ENCODE measurements around the gene MRPL12. TPM values are rescaled to one million over a fixed set of nuclear protein-coding genes. Genes with fewer than 3 reads are reported as not detected.

The MRPL12 gene
- total and polyA plus RNA-seq, 2 experiments from 2014 or later: 50.9 to 153 TPM

DNA sequence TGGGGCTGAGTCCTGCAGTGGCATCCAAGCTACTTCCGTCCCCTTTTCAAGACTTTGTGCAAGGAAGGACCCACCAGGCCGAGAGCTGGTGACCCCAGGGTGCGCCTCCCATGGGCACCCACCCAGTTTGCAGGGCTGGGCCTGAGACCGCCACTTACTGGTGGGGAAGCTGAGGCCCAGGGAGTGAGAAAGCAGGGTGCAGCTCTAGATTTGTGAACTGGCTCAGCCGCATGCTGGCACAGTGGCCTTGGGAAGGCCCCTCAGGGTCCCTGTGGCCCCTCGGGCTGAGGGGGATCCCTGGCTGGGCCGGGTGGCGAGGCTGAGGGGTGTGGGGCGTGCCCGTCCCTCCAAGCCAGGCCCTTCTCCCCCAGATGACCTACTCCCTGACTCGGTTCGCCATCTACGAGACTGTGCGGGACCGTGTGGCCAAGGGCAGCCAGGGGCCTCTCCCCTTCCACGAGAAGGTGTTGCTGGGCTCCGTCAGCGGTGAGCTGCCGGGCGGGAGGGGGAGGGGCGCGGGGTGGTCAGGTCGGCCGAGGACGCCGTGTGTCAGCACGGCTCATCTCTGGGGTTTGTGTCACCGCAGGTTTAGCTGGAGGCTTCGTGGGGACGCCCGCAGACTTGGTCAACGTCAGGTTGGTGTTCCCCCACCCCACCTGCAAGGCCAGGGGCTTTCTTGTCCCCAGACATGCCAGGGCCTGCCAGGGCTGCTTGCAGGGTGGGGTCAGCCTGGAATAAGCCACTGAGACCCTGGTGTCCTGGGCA lies 12.1 kb downstream of the MRPL12 start:
- Mint-ChIP-seq H3K4me3 (no peak overlapping the region), H3K4me1 (peaks cover 17% of the 10 kb centered on the region), H3K9me3 (no peaks in the 10 kb centered on the region; the same call in 2 of the 3 replicates), H3K27ac (no peak overlapping the region), H3K36me3 (ENCODE audit: low read depth) (peaks cover 8% of the 10 kb centered on the region), H3K27me3 (ENCODE audit: insufficient read depth, low read depth, poor library complexity) (peaks cover 14% of the 10 kb centered on the region)
- H3K9me2 ChIP-seq (ENCODE audit: insufficient read depth): no peaks in the 10 kb centered on the region
- no peak overlapping the region for H3K4me2 ChIP-seq
- DNase-seq (ENCODE audit: low spot score): no peak
- no peaks in the 10 kb centered on the region for H3K36me3 ChIP-seq (ENCODE audit: insufficient read depth)
- ATAC-seq: no peak
- H3K27ac ChIP-seq (ENCODE audit: low read depth): no peak overlapping the region
- peaks cover 20% of the 10 kb centered on the region; the same call in 1 of the 2 replicates for H3K4me1 ChIP-seq (ENCODE audit: insufficient read depth)
- peaks cover 13% of the 10 kb centered on the region for H3K79me2 ChIP-seq (replicated peaks; ENCODE audit: insufficient read depth)
- TF ChIP-seq, protein P1, sequence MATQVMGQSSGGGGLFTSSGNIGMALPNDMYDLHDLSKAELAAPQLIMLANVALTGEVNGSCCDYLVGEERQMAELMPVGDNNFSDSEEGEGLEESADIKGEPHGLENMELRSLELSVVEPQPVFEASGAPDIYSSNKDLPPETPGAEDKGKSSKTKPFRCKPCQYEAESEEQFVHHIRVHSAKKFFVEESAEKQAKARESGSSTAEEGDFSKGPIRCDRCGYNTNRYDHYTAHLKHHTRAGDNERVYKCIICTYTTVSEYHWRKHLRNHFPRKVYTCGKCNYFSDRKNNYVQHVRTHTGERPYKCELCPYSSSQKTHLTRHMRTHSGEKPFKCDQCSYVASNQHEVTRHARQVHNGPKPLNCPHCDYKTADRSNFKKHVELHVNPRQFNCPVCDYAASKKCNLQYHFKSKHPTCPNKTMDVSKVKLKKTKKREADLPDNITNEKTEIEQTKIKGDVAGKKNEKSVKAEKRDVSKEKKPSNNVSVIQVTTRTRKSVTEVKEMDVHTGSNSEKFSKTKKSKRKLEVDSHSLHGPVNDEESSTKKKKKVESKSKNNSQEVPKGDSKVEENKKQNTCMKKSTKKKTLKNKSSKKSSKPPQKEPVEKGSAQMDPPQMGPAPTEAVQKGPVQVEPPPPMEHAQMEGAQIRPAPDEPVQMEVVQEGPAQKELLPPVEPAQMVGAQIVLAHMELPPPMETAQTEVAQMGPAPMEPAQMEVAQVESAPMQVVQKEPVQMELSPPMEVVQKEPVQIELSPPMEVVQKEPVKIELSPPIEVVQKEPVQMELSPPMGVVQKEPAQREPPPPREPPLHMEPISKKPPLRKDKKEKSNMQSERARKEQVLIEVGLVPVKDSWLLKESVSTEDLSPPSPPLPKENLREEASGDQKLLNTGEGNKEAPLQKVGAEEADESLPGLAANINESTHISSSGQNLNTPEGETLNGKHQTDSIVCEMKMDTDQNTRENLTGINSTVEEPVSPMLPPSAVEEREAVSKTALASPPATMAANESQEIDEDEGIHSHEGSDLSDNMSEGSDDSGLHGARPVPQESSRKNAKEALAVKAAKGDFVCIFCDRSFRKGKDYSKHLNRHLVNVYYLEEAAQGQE (IDR thresholded peaks at IDR 0.05; ENCODE audit: unreplicated experiment): no peak
- TF ChIP-seq ZNF331 (CRISPR knock-in tag; IDR thresholded peaks at IDR 0.05; ENCODE audit: low read depth) (no peak), JUNB (IDR thresholded peaks at IDR 0.05; ENCODE audit: unreplicated experiment) (no peak), STAT1 (IDR thresholded peaks at IDR 0.05; ENCODE audit: unreplicated experiment) (no peak), POLR2AphosphoS5 (IDR thresholded peaks at IDR 0.05; ENCODE audit: low read depth) (no peak), EZH2phosphoT487 (IDR thresholded peaks at IDR 0.05; ENCODE audit: unreplicated experiment) (no peak)
- TF ChIP-seq, protein P2, sequence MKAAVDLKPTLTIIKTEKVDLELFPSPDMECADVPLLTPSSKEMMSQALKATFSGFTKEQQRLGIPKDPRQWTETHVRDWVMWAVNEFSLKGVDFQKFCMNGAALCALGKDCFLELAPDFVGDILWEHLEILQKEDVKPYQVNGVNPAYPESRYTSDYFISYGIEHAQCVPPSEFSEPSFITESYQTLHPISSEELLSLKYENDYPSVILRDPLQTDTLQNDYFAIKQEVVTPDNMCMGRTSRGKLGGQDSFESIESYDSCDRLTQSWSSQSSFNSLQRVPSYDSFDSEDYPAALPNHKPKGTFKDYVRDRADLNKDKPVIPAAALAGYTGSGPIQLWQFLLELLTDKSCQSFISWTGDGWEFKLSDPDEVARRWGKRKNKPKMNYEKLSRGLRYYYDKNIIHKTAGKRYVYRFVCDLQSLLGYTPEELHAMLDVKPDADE (IDR thresholded peaks at IDR 0.05): no peak
- TF ChIP-seq, protein P3, sequence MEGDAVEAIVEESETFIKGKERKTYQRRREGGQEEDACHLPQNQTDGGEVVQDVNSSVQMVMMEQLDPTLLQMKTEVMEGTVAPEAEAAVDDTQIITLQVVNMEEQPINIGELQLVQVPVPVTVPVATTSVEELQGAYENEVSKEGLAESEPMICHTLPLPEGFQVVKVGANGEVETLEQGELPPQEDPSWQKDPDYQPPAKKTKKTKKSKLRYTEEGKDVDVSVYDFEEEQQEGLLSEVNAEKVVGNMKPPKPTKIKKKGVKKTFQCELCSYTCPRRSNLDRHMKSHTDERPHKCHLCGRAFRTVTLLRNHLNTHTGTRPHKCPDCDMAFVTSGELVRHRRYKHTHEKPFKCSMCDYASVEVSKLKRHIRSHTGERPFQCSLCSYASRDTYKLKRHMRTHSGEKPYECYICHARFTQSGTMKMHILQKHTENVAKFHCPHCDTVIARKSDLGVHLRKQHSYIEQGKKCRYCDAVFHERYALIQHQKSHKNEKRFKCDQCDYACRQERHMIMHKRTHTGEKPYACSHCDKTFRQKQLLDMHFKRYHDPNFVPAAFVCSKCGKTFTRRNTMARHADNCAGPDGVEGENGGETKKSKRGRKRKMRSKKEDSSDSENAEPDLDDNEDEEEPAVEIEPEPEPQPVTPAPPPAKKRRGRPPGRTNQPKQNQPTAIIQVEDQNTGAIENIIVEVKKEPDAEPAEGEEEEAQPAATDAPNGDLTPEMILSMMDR (conservative IDR thresholded peaks at IDR 0.05; ENCODE audit: low read depth in 2 of 2): no peak
- TF ChIP-seq, protein P4, sequence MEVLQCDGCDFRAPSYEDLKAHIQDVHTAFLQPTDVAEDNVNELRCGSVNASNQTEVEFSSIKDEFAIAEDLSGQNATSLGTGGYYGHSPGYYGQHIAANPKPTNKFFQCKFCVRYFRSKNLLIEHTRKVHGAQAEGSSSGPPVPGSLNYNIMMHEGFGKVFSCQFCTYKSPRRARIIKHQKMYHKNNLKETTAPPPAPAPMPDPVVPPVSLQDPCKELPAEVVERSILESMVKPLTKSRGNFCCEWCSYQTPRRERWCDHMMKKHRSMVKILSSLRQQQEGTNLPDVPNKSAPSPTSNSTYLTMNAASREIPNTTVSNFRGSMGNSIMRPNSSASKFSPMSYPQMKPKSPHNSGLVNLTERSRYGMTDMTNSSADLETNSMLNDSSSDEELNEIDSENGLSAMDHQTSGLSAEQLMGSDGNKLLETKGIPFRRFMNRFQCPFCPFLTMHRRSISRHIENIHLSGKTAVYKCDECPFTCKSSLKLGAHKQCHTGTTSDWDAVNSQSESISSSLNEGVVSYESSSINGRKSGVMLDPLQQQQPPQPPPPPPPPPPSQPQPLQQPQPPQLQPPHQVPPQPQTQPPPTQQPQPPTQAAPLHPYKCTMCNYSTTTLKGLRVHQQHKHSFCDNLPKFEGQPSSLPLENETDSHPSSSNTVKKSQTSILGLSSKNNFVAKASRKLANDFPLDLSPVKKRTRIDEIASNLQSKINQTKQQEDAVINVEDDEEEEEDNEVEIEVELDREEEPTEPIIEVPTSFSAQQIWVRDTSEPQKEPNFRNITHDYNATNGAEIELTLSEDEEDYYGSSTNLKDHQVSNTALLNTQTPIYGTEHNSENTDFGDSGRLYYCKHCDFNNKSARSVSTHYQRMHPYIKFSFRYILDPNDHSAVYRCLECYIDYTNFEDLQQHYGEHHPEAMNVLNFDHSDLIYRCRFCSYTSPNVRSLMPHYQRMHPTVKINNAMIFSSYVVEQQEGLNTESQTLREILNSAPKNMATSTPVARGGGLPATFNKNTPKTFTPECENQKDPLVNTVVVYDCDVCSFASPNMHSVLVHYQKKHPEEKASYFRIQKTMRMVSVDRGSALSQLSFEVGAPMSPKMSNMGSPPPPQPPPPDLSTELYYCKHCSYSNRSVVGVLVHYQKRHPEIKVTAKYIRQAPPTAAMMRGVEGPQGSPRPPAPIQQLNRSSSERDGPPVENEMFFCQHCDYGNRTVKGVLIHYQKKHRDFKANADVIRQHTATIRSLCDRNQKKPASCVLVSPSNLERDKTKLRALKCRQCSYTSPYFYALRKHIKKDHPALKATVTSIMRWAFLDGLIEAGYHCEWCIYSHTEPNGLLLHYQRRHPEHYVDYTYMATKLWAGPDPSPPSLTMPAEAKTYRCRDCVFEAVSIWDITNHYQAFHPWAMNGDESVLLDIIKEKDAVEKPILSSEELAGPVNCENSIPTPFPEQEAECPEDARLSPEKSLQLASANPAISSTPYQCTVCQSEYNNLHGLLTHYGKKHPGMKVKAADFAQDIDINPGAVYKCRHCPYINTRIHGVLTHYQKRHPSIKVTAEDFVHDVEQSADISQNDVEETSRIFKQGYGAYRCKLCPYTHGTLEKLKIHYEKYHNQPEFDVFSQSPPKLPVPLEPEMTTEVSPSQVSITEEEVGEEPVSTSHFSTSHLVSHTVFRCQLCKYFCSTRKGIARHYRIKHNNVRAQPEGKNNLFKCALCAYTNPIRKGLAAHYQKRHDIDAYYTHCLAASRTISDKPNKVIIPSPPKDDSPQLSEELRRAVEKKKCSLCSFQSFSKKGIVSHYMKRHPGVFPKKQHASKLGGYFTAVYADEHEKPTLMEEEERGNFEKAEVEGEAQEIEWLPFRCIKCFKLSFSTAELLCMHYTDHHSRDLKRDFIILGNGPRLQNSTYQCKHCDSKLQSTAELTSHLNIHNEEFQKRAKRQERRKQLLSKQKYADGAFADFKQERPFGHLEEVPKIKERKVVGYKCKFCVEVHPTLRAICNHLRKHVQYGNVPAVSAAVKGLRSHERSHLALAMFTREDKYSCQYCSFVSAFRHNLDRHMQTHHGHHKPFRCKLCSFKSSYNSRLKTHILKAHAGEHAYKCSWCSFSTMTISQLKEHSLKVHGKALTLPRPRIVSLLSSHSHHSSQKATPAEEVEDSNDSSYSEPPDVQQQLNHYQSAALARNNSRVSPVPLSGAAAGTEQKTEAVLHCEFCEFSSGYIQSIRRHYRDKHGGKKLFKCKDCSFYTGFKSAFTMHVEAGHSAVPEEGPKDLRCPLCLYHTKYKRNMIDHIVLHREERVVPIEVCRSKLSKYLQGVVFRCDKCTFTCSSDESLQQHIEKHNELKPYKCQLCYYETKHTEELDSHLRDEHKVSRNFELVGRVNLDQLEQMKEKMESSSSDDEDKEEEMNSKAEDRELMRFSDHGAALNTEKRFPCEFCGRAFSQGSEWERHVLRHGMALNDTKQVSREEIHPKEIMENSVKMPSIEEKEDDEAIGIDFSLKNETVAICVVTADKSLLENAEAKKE (CRISPR knock-in tag; IDR thresholded peaks at IDR 0.05): no peak
- H3F3A ChIP-seq (replicated peaks; ENCODE audit: low read depth): peaks cover 7% of the 10 kb centered on the region
- H4K20me1 ChIP-seq (replicated peaks; ENCODE audit: insufficient read depth): no peaks in the 10 kb centered on the region
- H2AFZ ChIP-seq: no peak overlapping the region
- no peaks in the 10 kb centered on the region for H3K27me3 ChIP-seq (ENCODE audit: insufficient read depth)
- no peak overlapping the region for H3K4me3 ChIP-seq

Measured in GM23338 (cell line).